SK-N-SH treated with all-trans-retinoic acid at 6 μM for 48 hours (cell line): ENCODE data around the gene TCTA.
"Not testable (repeated sequence)": the region's sequence is repeated elsewhere in the genome, so short reads cannot be mapped to it uniquely, and the experiment has no call there.

Experiments used
- ATAC-seq: fragments of 200-7000 bp; cut with Tn5 transposase; 3 replicates; pipeline ENCODE4 v1.9.1; 2020; ENCODE audit warnings: mild to moderate bottlenecking, moderate library complexity
- ARNTL ChIP-seq: fragments of 450-650 bp; formaldehyde crosslinking; IDR thresholded peaks from 2 replicates; pipeline ENCODE4 v1.5.0; 2020; ENCODE audit warnings: low read depth, mild to moderate bottlenecking, moderate library complexity, borderline replicate concordance
- BACH2 ChIP-seq: fragments of 250-450 bp; sonication (Bioruptor Pico); IDR thresholded peaks from 2 replicates; pipeline ENCODE4 v1.9.0; 2021; ENCODE audit warnings: mild to moderate bottlenecking, borderline replicate concordance
- CSDC2 ChIP-seq: fragments of 250-450 bp; sonication (Bioruptor Pico); IDR thresholded peaks from 2 replicates; pipeline ENCODE4 v1.5.0; 2020; ENCODE audit warnings: mild to moderate bottlenecking, moderate library complexity
- ESRRG ChIP-seq: fragments of 250-450 bp; sonication (Bioruptor Pico); IDR thresholded peaks from 2 replicates; pipeline ENCODE4 v1.6.1; 2021; ENCODE audit warnings: mild to moderate bottlenecking
- GLIS3 ChIP-seq: fragments of 250-450 bp; sonication (Bioruptor Pico); IDR thresholded peaks from 2 replicates; pipeline ENCODE4 v1.5.0; 2020; ENCODE audit warnings: mild to moderate bottlenecking, moderate library complexity
- ISL1 ChIP-seq: fragments of 250-450 bp; sonication (Bioruptor Pico); IDR thresholded peaks from 2 replicates; pipeline ENCODE4 v2.1.2; 2022; ENCODE audit warnings: mild to moderate bottlenecking, moderate library complexity
- OSR1 ChIP-seq: fragments of 250-450 bp; sonication (Bioruptor Pico); IDR thresholded peaks from 2 replicates; pipeline ENCODE4 v1.8.0; 2022; ENCODE audit warnings: moderate library complexity, mild to moderate bottlenecking, inconsistent platforms
- PATZ1 ChIP-seq: fragments of 250-450 bp; sonication (Bioruptor Pico); IDR thresholded peaks from 2 replicates; pipeline ENCODE4 v1.8.0; 2020; ENCODE audit warnings: mild to moderate bottlenecking, moderate library complexity, borderline replicate concordance
- PPARA ChIP-seq: fragments of 250-450 bp; sonication (Bioruptor Pico); IDR thresholded peaks from 2 replicates; pipeline ENCODE4 v1.5.0; 2020; ENCODE audit warnings: mild to moderate bottlenecking, borderline replicate concordance
- RARB ChIP-seq: fragments of 250-450 bp; sonication (Bioruptor Pico); IDR thresholded peaks from 2 replicates; pipeline ENCODE4 v1.8.0; 2021; ENCODE audit warnings: mild to moderate bottlenecking, moderate library complexity
- SNAI2 ChIP-seq: fragments of 250-450 bp; sonication (Bioruptor Pico); IDR thresholded peaks from 2 replicates; pipeline ENCODE4 v1.5.0; 2020; ENCODE audit warnings: mild to moderate bottlenecking, moderate library complexity
- TCF4 ChIP-seq: fragments of 250-450 bp; sonication (Bioruptor Pico); IDR thresholded peaks from 2 replicates; pipeline ENCODE4 v1.8.0; 2021; ENCODE audit warnings: mild to moderate bottlenecking, moderate library complexity, borderline replicate concordance
- TOX ChIP-seq: fragments of 250-450 bp; sonication (Bioruptor Pico); IDR thresholded peaks from 2 replicates; pipeline ENCODE4 v1.8.0; 2021; ENCODE audit warnings: mild to moderate bottlenecking, moderate library complexity, borderline replicate concordance
- TSHZ2 ChIP-seq: fragments of 250-450 bp; sonication (Bioruptor Pico); IDR thresholded peaks from 2 replicates; pipeline ENCODE4 v1.5.0; 2020; ENCODE audit warnings: mild to moderate bottlenecking, moderate library complexity
- ZC3H10 ChIP-seq: fragments of 250-450 bp; sonication (Bioruptor Pico); IDR thresholded peaks from 2 replicates; pipeline ENCODE4 v1.5.1; 2021; ENCODE audit warnings: mild to moderate bottlenecking, moderate library complexity
- ZFP3 ChIP-seq: fragments of 250-450 bp; sonication (Bioruptor Pico); IDR thresholded peaks from 2 replicates; pipeline ENCODE4 v1.5.0; 2020; ENCODE audit warnings: mild to moderate bottlenecking, moderate library complexity
- ZFP30 ChIP-seq: fragments of 450-650 bp; formaldehyde crosslinking; IDR thresholded peaks from 2 replicates; pipeline ENCODE4 v1.5.0; 2022; ENCODE audit warnings: mild to moderate bottlenecking, moderate library complexity
- ZNF565 ChIP-seq: fragments of 450-650 bp; formaldehyde crosslinking; conservative IDR thresholded peaks from 2 replicates; pipeline ENCODE4 v1.5.0; 2020; ENCODE audit warnings: low read depth, mild to moderate bottlenecking, moderate library complexity
- ZNF70 ChIP-seq: fragments of 450-650 bp; formaldehyde crosslinking; IDR thresholded peaks from 2 replicates; pipeline ENCODE4 v1.5.0; 2020; ENCODE audit warnings: mild to moderate bottlenecking, moderate library complexity
- ZNF8 ChIP-seq: fragments of 450-650 bp; formaldehyde crosslinking; IDR thresholded peaks from 2 replicates; pipeline ENCODE4 v1.5.0; 2020; ENCODE audit warnings: mild to moderate bottlenecking, moderate library complexity
- TF ChIP-seq, protein P1 (sequence below): fragments of 250-450 bp; sonication (Bioruptor Pico); IDR thresholded peaks from 2 replicates; pipeline ENCODE4 v1.5.1; 2021; ENCODE audit warnings: mild to moderate bottlenecking, moderate library complexity
- TF ChIP-seq, protein P2 (sequence below): fragments of 250-450 bp; sonication (Bioruptor Pico); IDR thresholded peaks from 2 replicates; pipeline ENCODE4 v1.5.1; 2020; ENCODE audit warnings: low read depth, mild to moderate bottlenecking, moderate library complexity

TCTA gene

DNA sequence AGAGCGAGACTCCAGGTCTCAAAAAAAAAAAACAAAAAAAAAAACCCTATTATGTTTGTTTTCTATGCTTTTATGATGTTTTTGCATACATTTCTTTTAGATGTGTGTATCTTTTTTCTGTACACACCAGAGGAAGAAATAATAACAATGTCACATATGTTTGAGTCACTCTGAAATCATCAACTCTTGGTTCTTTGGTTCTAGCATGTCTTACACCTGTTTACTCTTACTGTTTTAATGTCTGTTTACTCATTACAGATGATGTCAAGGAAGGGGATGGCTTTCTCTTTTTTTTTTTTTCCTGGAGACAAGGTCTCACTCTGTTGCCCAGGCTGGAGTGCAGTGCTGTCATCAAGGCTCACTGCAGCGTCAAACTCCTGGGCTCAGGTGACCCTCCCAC lies 24.5 kb upstream of the TCTA start (continued):
- no peak for TF ChIP-seq TSHZ2 (CRISPR knock-in tag)
- TF ChIP-seq ZC3H10 (CRISPR knock-in tag): no peak
- no peak for TF ChIP-seq ZFP3 (CRISPR knock-in tag)
- no peak for TF ChIP-seq PPARA
- TF ChIP-seq OSR1 (CRISPR knock-in tag): no peak

DNA sequence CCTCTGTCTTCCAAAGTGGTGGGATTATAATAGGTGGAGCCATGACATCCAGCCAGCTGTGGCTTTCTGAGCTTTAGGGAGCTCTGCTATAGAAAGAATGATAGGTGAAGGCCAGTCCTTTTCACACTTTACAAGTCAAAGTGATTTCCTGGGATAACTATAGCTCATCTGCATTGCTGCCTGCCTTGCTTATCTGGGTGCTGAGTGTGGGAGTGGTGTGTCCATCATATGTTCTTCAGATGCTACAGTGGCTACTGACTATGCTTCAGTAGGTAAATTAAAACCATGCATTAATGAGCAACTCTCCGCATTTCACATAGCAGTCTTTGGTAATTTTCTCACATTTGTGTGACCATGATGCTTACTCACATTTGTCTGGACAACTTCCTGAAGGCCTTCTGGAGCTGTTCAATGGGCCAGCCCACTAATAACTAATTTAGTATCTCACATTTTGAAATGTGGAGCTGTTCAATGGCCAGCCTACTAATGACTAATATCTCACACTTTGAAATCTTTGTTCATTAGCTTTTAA lies 23.9 kb upstream of the TCTA start:
- ATAC-seq: no peak
- TF ChIP-seq ARNTL: no peak
- TF ChIP-seq ISL1: no peak
- TF ChIP-seq BACH2 (CRISPR knock-in tag): no peak
- no peak for TF ChIP-seq RARB
- no peak for TF ChIP-seq ZNF8 (CRISPR knock-in tag)
- TF ChIP-seq, protein P1, sequence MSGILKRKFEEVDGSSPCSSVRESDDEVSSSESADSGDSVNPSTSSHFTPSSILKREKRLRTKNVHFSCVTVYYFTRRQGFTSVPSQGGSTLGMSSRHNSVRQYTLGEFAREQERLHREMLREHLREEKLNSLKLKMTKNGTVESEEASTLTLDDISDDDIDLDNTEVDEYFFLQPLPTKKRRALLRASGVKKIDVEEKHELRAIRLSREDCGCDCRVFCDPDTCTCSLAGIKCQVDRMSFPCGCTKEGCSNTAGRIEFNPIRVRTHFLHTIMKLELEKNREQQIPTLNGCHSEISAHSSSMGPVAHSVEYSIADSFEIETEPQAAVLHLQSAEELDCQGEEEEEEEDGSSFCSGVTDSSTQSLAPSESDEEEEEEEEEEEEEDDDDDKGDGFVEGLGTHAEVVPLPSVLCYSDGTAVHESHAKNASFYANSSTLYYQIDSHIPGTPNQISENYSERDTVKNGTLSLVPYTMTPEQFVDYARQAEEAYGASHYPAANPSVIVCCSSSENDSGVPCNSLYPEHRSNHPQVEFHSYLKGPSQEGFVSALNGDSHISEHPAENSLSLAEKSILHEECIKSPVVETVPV (CRISPR knock-in tag): no peak
- no peak for TF ChIP-seq ZNF70 (CRISPR knock-in tag)
- TF ChIP-seq TOX (CRISPR knock-in tag): no peak
- TF ChIP-seq TCF4: no peak
- no peak for TF ChIP-seq ZC3H10 (CRISPR knock-in tag)
- TF ChIP-seq ESRRG (CRISPR knock-in tag): no peak
- no peak for TF ChIP-seq ZFP30 (CRISPR knock-in tag)
- TF ChIP-seq CSDC2: no peak

GRCh38 chr3:49389297-49389696 lies 22.9 kb upstream of the TCTA start:
- ATAC-seq: no peak
- TF ChIP-seq ESRRG (CRISPR knock-in tag): no peak
- TF ChIP-seq BACH2 (CRISPR knock-in tag): no peak
- TF ChIP-seq TOX (CRISPR knock-in tag): no peak
- TF ChIP-seq ZNF565: no peak
- TF ChIP-seq, protein P1 (CRISPR knock-in tag): no peak
- no peak for TF ChIP-seq ZFP3 (CRISPR knock-in tag)
- TF ChIP-seq CSDC2: no peak
- TF ChIP-seq TCF4: no peak

GRCh38 chr3:49391310-49391709 lies 20.9 kb upstream of the TCTA start:
- ATAC-seq: not testable (repeated sequence)

- ATAC-seq: peak; percentile 81
- TF ChIP-seq SNAI2 (CRISPR knock-in tag) (no peak), ZNF70 (CRISPR knock-in tag) (no peak), TCF4 (no peak), ISL1 (no peak), PPARA (no peak), PATZ1 (CRISPR knock-in tag) (no peak), ZC3H10 (CRISPR knock-in tag) (no peak), TOX (CRISPR knock-in tag) (no peak), GLIS3 (CRISPR knock-in tag) (no peak), CSDC2 (no peak), ARNTL (no peak), RARB (no peak), TSHZ2 (CRISPR knock-in tag) (no peak), OSR1 (CRISPR knock-in tag) (no peak), ESRRG (CRISPR knock-in tag) (no peak), ZFP30 (CRISPR knock-in tag) (no peak)
- TF ChIP-seq, protein P2, sequence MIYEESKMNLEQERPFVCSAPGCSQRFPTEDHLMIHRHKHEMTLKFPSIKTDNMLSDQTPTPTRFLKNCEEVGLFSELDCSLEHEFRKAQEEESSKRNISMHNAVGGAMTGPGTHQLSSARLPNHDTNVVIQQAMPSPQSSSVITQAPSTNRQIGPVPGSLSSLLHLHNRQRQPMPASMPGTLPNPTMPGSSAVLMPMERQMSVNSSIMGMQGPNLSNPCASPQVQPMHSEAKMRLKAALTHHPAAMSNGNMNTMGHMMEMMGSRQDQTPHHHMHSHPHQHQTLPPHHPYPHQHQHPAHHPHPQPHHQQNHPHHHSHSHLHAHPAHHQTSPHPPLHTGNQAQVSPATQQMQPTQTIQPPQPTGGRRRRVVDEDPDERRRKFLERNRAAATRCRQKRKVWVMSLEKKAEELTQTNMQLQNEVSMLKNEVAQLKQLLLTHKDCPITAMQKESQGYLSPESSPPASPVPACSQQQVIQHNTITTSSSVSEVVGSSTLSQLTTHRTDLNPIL (CRISPR knock-in tag): no peak
Observed at GRCh38 chr3:49397470-49397869, 14.8 kb upstream of the TCTA start.
